Esophagus muscularis mucosa (tissue), 4 donors: ENCODE results near the gene ITGA5. TPM values are rescaled to one million over a fixed set of nuclear protein-coding genes. Genes with fewer than 3 reads are reported as not detected.
A peak's percentile ranks its signal among the peaks of the same experiment; 100 is the strongest.

Experiments
- DNase-seq: peaks from one replicate; pipeline ENCODE4 v3.0.0-alpha.2; 2017; ENCODE audit errors: extremely low spot score
- H3K27ac ChIP-seq, 4 donors: fragments of 200-600 bp; sonication (generic); replicated peaks in 1 of 4; 1 replicate in 3 of 4; 2 replicates in 1 of 4; pipeline ENCODE4 v1.5.1; 2016 to 2019; ENCODE audit warnings: mild to moderate bottlenecking in 1 of 4
- H3K27me3 ChIP-seq, 4 donors: fragments of 200-600 bp; sonication (generic); one replicate each; pipeline versions ENCODE4 v1.5.1 to v1.6.0; 2016 to 2019
- H3K36me3 ChIP-seq, 4 donors: fragments of 200-600 bp; sonication (generic); one replicate each; pipeline ENCODE4 v1.5.1; 2016 to 2019
- H3K4me1 ChIP-seq, 4 donors: fragments of 200-600 bp; sonication (generic); one replicate each; pipeline ENCODE4 v1.5.1; 2016 to 2019
- H3K4me3 ChIP-seq, 4 donors: fragments of 200-600 bp; sonication (generic); 1 replicate in 2 of 4; 2 replicates in 2 of 4; pipeline ENCODE4 v1.5.1; 2016 to 2019; ENCODE audit warnings: mild to moderate bottlenecking in 4 of 4, moderate library complexity in 1 of 4
- H3K9me3 ChIP-seq, 4 donors: fragments of 200-600 bp; sonication (generic); 1 replicate in 3 of 4; 2 replicates in 1 of 4; pipeline ENCODE4 v1.5.1; 2016 to 2019
- EP300 ChIP-seq: sonication (generic); formaldehyde crosslinking; IDR thresholded peaks from one replicate; pipeline ENCODE4 v1.6.1; 2017; ENCODE audit warnings: antibody characterized with exemption
- POLR2A ChIP-seq: fragments of 450-650 bp; IDR thresholded peaks from one replicate; pipeline ENCODE4 v1.6.1; 2017; ENCODE audit warnings: antibody characterized with exemption, moderate library complexity, mild to moderate bottlenecking, low read depth
- POLR2AphosphoS5 ChIP-seq, 2 donors: sonication (generic); formaldehyde crosslinking; IDR thresholded peaks; one replicate each; pipeline ENCODE4 v1.6.1; 2017; ENCODE audit warnings: antibody characterized with exemption in 2 of 2
- WGBS: methylation state at CpG from one replicate; pipeline ENCODE4 v1.1.5; 2018; 5-methylcytosine and 5-hydroxymethylcytosine counted together
- intact Hi-C: fragments of 100-400 bp; cut with DNase I; formaldehyde crosslinking; loops from one replicate; pipeline ENCODE4 v1.15.1; 2023
- total RNA-seq, 4 donors: library from RNA; depleted of rRNA; stranded (reverse); fragments of >200 nt; gene quantifications; one replicate each; pipeline versions ENCODE4 v1.1.0 to v1.2.1, GENCODE V29; 2016
- TF ChIP-seq, protein P1 (sequence below), 3 experiments: fragments of 200-600 bp in 2 of 3; fragments of 450-650 bp in 1 of 3; sonication (generic) in 2 of 3; IDR thresholded peaks; one replicate each; pipeline ENCODE4 v1.5.1; 2017 to 2019; ENCODE audit warnings: antibody characterized with exemption in 3 of 3, mild to moderate bottlenecking in 2 of 3, moderate library complexity in 1 of 3

ITGA5 gene
- total RNA-seq, 4 donors from 2014 or later: 264 to 785 (median 602) TPM

DNA sequence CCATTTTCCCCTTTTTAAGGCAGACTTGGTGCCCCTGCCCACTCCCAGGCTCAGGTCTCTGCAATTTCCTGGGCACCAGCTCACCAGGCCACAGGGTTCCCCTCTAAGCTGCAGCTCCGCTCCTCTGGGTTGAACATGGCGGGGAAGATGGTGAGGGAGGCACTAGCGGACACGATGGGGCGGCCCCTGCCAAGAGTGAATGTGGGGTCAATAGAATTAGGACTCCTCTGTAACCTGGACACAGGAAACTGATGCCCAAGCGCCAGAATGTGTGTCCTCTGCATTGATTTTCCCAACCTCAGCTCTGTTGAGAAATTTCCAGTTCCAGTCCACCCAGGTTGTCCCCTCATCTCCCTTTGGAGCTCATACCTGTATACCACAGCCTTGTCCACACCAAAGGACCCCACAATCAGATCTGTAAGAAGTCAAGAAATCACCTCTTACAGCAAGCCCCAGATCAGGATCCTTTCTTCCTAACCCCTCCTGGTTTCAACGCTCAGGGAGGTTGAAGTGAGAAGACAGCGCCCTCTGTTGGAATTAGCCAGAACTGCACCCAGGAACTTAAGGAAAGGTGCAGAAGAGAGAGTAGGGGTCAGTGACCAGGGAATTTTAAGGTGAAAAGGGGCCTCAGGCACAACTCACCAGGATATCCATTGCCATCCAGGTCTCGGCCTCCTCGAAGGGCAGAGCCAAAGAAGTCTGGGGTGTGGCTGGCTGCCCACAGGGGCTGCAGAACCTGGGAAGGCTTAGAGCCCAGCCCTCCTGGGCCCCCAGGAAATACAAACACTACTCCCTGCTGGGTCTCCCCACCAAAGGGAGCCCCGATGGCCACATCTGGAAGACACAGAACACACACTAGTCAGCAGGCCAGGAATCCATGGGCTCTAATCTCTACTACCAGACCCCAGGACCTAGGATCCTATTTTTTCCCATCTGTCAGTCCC is 14.7 kb downstream of the ITGA5 start:
- Histone ChIP-seq H3K27ac (peak overlapping the region; percentile 28 to 97 (median 65)), H3K27me3 (no peaks in the 10 kb centered on the region), H3K36me3 (peaks cover 94 to 100% (median 100%) of the 10 kb centered on the region in 4 donors), H3K4me3 (no peak overlapping the region), H3K9me3 (no peaks in the 10 kb centered on the region), H3K4me1 (peaks cover 22 to 85% (median 60%) of the 10 kb centered on the region in 4 donors)
- 62% methylated on average over 11 of the region's 11 CpGs for WGBS
- intact Hi-C loops: no loop called here
- DNase-seq: no peak
- no peak for TF ChIP-seq EP300
- no peak for TF ChIP-seq POLR2A
- TF ChIP-seq POLR2AphosphoS5 (IDR thresholded peaks at IDR 0.05): peak in 1 of 2 donors; percentile 9
- TF ChIP-seq, protein P1, sequence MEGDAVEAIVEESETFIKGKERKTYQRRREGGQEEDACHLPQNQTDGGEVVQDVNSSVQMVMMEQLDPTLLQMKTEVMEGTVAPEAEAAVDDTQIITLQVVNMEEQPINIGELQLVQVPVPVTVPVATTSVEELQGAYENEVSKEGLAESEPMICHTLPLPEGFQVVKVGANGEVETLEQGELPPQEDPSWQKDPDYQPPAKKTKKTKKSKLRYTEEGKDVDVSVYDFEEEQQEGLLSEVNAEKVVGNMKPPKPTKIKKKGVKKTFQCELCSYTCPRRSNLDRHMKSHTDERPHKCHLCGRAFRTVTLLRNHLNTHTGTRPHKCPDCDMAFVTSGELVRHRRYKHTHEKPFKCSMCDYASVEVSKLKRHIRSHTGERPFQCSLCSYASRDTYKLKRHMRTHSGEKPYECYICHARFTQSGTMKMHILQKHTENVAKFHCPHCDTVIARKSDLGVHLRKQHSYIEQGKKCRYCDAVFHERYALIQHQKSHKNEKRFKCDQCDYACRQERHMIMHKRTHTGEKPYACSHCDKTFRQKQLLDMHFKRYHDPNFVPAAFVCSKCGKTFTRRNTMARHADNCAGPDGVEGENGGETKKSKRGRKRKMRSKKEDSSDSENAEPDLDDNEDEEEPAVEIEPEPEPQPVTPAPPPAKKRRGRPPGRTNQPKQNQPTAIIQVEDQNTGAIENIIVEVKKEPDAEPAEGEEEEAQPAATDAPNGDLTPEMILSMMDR (IDR thresholded peaks at IDR 0.05): peak; percentile 87 to 97 (median 88)

DNA sequence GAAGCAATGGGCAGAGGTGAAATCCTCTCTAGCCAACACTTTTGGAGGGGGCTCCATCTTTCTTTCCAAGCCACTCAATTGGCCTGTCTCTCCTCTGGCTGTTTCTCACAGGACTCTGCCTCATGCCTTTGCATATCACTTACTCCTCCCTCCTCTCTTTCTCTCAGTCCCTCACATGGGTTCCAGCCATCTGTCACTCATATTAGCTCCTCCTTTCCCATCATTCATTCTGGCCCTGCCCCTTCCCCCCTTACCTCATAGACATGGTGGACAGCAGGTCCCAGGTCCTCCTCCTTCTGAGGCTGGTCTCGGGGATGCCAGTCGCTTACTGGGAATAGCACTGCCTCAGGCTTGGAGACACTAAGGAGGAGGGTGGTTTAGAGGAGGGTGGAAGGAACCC is 17.9 kb downstream of the ITGA5 start:
- H3K36me3 ChIP-seq: peaks cover 98 to 100% (median 99%) of the 10 kb centered on the region in 4 donors
- no peak for TF ChIP-seq POLR2A
- TF ChIP-seq POLR2AphosphoS5 (IDR thresholded peaks at IDR 0.05): peak in 1 of 2 donors; percentile 31
- no peak for DNase-seq
- peak overlapping the region; percentile 46 to 97 (median 55) for H3K27ac ChIP-seq
- intact Hi-C loops: no loop called here
- H3K4me1 ChIP-seq: peaks cover 0 to 56% (median 42%) of the 10 kb centered on the region in 4 donors
- whole genome bisulfite sequencing: 94% methylated on average over 2 of the region's 2 CpGs
- H3K27me3 ChIP-seq: no peaks in the 10 kb centered on the region
- no peak overlapping the region for H3K4me3 ChIP-seq
- H3K9me3 ChIP-seq: no peaks in the 10 kb centered on the region

DNA sequence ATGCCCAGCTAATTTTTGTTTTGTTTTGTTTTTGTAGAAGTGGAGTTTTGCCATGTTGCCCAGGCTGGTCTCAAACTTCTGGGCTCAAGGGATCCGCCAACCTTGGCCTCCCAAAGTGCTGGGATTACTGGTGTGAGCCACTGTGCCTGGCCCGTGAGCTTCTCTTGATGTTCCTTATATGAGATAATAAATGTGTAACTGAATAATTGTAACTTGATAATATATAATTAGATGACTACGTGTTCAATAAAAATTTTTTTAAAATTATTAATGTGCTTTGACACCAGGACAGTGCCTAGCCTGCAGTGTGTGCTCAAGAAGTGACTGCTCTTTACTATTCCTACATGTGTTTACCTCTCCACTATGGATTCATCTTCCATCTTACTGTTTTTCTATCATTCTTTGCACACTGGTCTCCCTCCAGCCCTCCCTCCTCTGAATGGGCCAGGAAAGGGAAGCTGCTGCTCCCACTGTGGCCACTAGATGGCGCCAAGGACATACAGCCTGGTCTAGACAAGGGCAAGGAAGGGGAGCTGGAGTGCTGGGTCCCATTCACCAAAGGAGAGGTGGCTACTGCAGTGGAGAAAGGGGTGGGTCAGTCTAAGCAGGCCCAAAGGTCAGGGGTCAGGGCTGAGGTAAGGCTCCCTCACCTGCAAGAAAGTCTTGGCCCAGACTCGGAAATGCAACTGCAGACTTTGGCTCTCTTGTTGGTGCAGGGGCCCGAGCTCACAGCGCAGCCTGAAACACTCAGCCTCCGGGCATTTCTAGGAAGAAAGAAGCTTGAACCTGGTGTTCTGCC is 19.9 kb downstream of the ITGA5 start:
- Histone ChIP-seq H3K9me3 (no peaks in the 10 kb centered on the region), H3K4me1 (peaks cover 0 to 43% (median 32%) of the 10 kb centered on the region in 4 donors), H3K27ac (peak overlapping the region in 3 of 4 donors; percentile 21 to 97 (median 49)), H3K27me3 (no peaks in the 10 kb centered on the region), H3K36me3 (peaks cover 95 to 100% (median 99%) of the 10 kb centered on the region in 4 donors), H3K4me3 (no peak overlapping the region)
- TF ChIP-seq POLR2AphosphoS5 (IDR thresholded peaks at IDR 0.05): peak; percentile 73 to 80
- no peak for TF ChIP-seq EP300
- TF ChIP-seq, protein P1 (IDR thresholded peaks at IDR 0.05): peak; percentile 96 to 99 (median 98)
- TF ChIP-seq POLR2A: no peak
- intact Hi-C loops: loop anchor here (1.0 kb wide), 1 partner anchor 41 kb away; no protein-coding TSS in a partner anchor
- WGBS: 68% methylated on average over 8 of the region's 8 CpGs
- DNase-seq: peak; percentile 98

DNA sequence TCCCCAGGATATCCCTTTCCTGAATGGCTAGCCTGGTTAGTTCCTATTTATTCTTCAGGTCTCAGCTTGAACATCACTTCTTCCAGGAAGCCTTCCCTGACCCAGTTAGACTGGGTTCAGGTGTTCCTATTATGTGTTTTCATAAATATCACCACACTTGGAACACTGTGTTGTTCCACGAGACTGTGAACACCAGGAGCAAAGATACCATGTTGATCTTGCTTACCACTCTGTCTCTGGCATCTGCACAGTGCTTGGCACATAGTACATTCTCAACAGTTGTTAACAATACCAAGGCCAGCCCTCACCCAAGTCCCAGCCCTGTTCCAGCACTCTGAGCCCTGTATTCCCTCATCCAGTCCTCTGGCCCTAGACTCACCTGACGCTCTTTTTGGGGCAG is 20.8 kb downstream of the ITGA5 start:
- Histone ChIP-seq H3K27ac (peak overlapping the region in 1 of 4 donors; percentile 48), H3K27me3 (no peaks in the 10 kb centered on the region), H3K4me3 (no peak overlapping the region), H3K36me3 (peaks cover 85 to 100% (median 93%) of the 10 kb centered on the region in 4 donors), H3K9me3 (no peaks in the 10 kb centered on the region), H3K4me1 (peaks cover 0 to 33% (median 26%) of the 10 kb centered on the region in 4 donors)
- no peak for DNase-seq
- WGBS: 80% methylated on average over 2 of the region's 2 CpGs
- TF ChIP-seq POLR2AphosphoS5 (IDR thresholded peaks at IDR 0.05) (peak in 1 of 2 donors; percentile 61), POLR2A (no peak), EP300 (no peak)
- TF ChIP-seq, protein P1 (IDR thresholded peaks at IDR 0.05): no peak
- intact Hi-C loops: no loop called here
